Measurements from ENCODE around the gene DGUOK.

DNA sequence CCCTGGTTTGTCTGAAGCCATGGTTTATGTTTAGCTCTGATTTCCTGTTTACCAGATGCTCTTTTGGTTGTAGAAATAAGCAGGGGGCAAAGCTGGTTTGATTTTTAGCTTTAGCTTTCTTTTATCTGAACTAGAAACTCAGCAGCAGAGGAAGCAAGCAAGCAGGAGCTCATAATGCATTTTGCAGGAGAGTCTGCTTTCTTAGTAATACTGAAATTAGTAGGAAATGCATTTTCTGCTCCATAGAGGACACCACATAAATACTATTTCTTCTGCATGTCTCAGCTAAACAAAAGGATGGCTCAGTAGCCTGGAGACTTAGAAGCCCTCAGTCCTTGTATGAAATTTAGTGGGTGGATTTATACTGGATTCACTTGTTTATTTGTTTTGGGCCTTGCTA is 23.1 kb downstream of the DGUOK start:
- TF ChIP-seq CTCF (IDR thresholded peaks at IDR 0.05 in 4 of 5, conservative IDR thresholded peaks at IDR 0.05 in 1 of 5): no peak
- no peak for TF ChIP-seq POLR2A (IDR thresholded peaks at IDR 0.05)
